NAMALWA (cell line): ENCODE data around the gene AGBL4.
A peak's percentile ranks its signal among the peaks of the same experiment; 100 is the strongest.

Experiments used
- DNase-seq: peaks from one replicate; pipeline ENCODE4 v3.0.0-alpha.2; 2015; ENCODE audit warnings: low spot score

The AGBL4 gene

DNA sequence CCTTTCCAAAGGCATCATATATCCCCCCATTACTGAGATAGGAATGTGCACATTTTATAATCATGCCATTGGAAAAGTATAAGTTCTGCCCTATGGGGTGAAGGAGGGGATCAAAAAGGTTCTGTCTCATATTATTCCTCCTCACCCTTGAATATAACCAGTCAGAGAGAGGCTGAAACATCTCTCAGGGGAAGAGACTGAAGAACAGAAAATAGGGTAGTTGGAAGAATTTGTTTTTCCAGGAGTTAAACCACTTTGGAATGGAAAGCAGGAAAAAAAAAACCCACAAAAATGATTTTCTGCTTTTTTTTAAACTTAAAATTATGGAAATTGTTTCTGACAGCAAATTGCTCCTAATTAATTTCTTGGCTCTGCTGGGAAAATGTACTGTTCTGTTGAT is 1194.3 kb downstream of the AGBL4 start:
- DNase-seq = no peak

DNA sequence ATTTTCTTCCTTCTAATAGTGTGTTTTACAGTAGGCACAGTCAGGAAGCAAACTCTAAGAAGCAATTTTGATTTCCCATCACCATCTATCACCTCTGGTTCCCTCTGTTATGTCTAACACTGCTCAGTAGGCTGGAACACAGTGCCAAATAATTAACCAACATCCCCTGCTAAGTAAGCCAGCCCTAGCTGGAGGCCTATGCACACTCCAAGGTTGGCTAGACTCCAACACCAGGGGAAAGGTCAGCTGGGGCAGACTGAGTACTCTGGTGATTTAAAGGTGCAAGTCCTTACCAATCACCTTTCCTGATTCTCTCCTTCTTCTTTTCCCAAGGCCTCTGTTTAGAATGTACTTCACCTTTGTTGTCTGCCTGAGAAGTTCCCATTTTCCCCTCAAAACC is 1200.6 kb downstream of the AGBL4 start:
- no peak for DNase-seq

DNA sequence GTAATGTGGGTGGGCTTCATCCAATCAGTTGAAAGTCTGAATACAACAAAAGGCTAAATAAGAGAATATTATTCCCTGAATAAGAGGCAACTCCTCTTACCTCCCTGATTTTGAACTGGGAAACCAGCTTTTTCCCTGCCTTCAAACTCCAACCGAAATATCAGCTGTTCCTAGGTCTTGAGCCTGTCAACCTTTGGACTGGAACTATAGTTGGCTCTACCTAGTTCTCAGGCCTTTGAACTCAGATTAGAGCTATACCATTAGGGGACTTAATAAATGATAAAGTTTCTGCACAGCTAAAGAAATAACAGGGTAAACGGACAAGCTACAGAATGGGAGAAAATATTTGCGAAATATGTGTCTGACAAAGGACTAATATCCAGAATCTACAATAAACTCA is 1203.3 kb downstream of the AGBL4 start:
- no peak for DNase-seq

DNA sequence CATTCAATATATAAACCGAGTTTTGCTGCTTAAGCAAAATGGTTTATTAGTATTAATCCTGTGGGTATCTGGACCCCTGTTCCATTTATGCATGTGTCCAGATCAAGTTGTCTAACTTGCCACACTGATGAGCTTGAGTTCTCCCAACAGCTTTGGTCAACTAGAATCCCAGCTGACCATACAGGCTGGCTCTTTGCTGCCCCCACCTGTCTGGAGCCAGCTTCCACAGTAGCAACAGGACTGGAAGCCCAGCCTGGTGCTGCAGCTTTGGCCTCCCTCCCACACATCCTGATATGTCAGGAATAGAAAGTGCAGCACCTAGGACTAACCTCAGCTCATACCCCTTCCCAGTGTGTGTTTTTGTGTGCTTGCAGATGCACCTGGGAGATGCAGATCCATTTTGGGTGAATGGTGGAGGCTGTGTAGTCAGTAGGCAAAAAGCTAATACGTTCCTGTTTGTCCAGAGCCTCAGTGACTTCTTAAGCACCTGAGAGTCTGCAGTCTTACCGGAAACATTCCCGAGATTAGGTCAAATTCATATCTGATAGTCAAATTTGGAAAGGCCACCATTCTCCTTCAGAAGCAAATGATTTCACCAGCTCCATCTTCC is 1206.1 kb downstream of the AGBL4 start:
- peak; percentile 25 for DNase-seq

DNA sequence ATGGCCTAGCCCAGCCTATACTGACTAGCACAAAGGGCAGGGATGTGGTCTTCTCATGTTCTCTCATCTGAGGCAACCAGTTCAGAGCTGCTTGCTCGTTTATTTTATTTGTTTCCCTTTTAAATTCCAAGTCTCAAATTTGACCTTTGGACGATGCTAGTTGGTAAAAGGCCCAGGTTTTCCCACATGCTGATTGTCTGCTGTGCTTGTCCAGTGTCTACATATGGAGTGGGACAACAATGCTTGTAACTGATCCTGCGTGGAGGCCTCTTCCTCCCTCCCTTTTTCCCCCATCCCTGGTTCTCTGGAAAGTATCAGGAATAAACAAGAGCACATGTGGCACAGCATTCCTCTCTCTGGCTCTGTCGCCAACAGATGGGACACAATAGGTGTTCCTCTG is 1213.0 kb downstream of the AGBL4 start:
- DNase-seq = no peak

DNA sequence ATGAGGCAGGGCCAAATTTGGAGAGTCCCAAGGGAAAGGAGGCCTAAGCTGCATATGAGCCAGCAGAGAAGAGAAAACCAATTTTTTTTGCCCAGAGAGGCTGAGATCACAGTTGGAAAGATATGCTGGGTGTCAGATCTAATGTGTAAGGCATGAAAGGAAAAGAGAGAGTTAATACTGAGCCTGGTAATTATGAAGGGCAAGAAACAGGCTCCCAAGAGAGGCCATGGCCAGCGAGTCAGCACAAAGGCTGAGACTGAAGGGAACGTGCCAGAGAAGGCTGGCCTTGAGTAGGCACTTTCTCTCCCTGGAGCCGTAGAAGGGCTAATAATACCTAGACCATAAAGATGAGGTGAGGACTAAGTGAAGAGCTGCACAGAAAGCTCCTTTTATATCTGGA is 1215.3 kb downstream of the AGBL4 start:
- DNase-seq = no peak

DNA sequence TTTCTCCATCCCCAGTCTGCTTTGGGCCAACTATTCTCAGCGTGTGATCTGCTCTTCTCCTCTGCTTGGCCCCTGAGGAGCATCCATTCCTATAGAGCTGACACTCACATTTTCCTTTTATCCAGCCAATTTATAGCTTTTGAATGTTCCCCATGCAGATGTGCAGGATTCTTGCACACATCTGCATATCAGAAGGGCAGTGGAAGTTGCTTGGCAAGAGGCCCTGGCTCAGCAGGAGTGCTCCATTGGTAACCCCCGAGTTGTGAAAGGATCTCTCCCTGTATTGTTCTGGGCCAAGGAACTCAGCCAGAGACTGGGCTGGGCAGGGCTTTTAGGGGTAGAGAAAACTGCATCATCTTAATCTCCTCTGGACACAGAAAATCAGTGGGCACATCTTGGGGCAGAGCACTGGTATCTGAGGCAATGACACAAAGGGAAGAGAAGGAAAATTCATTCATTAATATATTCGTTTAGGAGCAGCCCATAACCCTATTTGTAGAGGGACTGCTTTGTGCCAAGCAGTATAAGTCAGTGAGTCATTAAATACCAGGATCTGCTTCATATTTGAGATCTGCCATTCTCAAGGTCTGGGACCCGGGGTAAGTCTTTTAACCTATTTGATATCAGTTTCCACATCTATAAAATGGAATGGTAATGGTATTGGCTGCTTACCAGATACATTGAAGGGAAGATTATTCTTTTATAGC is 1216.0 kb downstream of the AGBL4 start:
- DNase-seq = no peak

DNA sequence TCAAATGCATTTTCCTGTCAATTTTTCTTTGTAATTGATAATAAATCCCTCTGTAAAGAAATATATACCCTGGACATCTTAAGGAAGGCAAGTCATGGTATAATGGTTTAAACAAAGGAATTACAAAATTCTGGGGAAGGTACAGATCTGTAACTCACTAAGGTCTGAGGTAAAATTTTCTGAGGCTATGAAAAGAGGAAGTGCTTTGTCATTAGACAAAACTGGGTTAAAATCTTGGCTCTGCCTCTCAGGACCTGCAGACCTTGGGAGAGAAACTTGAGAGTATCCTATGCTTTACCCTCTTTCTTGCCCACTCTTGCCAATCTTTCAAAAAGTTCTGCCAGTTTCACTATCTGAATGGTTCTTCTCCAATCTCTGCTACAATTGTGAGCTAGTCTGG is 1220.3 kb downstream of the AGBL4 start:
- no peak for DNase-seq

DNA sequence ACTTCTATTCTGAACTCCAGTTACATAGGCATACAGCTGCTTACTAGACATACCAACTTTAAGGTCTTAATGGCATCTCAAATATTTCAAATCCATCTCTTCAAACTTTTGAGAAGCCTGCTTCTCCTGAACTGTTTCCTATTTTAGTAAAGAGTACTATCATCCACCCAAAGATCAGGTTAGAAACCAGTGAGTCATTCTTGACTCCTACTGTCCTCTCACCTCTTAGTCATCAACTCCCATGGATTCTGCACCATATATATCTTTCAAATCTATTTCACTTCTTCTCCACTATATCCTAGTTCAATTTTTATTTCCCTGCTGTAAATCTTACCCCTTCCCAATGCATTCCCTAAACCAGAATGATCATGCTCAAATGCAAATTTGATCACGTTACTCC is 1228.9 kb downstream of the AGBL4 start:
- no peak for DNase-seq

DNA sequence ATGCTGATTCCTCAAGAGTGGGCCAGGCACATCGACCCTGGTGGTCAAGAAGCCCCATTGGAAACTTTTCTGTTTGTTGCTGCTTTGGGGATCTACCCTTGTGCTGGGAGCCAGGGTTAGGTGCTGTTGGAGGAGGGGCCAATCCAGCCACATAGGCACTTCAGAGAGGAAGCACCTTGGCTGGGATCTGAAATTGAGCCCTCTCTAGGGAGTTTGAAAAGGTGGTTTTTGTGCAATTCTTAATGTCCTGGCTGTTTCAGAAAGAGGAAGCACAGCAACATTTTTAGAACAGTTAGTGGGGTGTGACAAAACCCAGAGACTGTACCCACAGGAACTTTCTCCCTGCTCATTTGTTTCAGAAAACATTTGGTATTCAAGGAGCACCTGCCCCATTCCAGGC is 1229.9 kb downstream of the AGBL4 start:
- peak; percentile 18 for DNase-seq

DNA sequence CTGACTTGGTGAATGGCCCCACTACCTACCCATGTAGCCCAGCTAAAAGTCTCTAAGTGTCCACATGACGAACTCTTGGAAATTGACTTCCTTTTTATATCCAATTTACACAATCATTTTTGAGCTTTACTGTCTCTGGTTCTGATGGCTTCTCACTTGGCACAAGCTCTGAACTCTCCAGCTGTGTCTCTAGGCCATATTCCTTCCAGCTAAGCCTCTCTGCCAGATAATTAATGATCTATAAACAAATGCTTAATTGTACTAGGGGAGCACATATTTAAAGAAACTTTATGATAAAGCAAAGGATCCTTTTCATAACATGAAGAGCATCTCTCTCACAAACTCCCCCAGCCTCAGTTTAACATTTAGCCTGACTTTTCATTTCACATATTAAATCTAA is 1230.8 kb downstream of the AGBL4 start:
- DNase-seq = no peak

DNA sequence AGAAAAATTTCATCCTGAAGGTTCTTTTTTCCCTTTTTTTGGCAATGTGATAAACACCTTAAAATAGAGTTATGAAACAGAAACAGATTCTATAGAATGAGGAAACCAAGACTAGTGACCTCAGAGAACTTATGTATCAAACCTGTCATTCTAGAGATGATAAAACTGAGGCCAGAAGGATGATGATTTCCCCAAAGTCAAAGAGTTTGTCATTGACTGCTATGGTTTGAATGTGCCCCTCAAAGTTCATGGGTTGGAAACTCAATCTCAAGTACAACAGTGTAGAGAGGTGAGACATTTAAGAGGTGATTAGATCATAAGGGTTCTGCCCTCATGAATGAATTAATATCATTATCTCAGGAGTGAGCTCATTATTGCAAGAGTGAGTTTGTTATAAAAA is 1233.4 kb downstream of the AGBL4 start:
- no peak for DNase-seq

DNA sequence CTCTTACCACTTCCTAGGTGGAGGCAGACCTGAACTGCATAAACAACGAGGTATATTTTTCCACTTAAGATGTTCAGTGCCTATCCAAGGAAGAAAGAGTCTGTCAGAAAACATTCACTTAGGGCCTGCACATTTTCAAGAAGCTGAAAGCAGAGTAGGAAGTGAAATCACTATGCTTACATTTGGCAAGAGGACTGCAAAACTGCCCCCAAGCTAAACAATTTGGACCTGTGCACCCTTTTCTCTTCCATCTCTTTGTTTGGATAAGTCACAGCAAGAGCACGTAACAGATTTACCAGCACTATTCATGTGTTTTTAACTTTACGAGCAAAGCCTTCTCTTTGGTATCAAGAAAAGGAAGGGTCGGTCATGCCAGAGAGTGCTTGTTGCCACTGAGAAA is 1233.9 kb downstream of the AGBL4 start:
- DNase-seq = no peak

DNA sequence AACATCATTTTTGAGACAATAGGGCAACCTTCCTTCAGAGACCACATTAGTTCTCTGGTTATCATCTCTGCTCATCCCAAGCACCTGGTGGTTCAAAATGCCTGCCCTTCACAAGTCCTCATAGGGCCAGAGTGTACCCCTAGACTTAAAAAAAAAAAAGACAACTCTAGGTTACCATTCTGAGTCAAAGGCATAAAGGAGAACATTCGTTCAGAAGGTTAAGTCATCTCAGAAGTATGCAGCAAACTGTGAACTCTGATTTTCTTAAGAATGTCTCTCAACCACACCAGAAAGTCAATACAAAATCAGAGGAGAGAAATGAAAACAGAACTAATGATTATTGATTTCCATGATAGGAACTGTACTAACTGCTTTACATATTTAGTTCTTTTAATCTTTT is 1237.9 kb downstream of the AGBL4 start:
- no peak for DNase-seq

DNA sequence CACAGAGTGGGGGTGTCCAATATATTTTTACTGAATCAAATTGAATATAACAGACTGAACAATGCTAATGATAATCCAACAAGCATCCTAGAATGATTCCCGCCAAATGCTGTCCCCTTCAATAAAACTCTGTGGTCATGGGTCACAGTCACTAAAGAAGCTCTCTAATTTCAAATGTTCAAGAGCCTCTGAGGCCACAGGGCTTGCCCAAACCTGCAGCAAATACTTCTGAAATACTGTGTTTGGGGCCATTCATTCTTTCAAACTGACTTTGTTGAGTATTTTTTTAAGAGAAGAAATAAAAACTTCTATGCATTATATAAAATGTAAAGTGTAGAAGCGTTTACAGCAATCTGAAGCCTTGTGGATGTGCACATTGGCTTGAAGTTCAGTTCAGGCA is 1239.5 kb downstream of the AGBL4 start:
- DNase-seq = no peak

DNA sequence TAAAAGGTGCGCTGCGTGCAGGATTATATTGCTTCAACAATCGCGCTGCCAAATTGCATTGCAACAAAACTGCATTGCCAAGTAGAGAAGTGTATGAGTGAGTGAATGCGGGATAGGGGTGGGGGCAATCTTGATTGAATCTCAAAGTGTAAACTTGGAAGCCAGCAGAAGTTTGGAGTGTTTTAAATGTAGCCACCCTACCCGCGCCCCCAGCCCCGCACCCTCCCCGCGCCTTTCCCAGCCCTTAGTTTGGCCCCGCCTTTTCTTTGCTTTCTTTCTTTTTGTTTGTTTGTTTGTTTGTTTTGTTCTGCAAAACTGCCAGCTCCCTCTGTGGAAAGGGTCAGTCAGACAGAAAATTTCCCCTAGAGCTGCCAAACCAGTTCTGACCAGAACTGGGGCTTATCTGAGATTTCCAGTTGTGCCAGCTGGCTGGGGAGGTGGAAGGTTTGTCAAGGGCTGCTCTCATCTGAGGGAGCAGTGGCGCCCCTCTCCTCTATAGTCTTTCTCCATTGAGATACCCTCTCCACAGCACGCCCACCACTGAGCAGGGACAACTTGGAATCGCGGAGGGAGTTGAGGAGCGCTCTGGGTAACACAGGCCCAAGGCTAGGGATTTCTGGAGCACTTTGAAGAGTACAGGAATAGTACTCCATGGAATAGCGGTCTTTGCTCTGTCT is 1246.4 kb downstream of the AGBL4 start:
- DNase-seq = no peak

DNA sequence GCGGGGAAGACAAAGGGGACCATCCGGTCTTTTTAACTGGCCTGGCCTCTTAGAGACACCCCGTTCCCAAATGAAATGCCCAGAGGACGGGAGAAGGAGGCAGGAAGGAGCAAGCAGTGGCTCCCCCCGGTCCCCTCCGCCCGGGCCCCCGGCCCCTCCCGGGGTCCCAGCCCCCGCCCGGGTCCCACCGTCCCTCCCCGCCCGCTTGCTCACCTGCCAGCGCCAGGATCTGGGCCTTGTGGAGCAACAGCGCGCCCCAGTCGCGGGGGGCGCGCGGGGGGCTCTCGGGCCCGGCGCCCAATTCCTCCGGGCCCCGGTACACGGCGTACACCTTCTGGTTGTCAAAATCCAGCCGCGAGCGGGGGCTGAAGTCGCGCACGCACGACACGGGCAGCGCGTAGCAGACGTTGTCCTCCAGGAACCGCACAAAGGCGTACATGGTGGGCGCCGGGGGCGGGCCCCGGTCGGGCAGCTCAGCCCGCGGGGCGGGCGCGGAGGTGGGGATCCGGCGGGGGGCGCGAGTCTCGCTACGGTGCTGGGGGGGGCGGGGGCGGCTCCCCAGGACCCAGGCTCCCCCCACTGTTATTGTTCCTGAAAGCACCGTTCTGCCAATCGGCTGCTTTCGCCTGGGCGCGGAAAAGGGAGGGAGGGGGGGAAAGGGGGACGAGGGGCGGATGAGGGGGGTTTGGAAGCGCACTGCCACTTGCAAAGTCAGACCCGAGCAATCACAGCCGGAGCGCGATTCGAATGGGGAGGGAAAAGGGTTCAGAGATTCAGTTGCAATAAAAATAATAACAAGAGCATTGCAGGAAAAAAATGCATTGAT is 1247.1 kb downstream of the AGBL4 start, which contains the start of gene BEND5:
Gene BEND5 (minus strand): TSS at position 499 of the 826 bp plus-strand sequence. CDS start 60 bp downstream, at position 439.
- no peak for DNase-seq

DNA sequence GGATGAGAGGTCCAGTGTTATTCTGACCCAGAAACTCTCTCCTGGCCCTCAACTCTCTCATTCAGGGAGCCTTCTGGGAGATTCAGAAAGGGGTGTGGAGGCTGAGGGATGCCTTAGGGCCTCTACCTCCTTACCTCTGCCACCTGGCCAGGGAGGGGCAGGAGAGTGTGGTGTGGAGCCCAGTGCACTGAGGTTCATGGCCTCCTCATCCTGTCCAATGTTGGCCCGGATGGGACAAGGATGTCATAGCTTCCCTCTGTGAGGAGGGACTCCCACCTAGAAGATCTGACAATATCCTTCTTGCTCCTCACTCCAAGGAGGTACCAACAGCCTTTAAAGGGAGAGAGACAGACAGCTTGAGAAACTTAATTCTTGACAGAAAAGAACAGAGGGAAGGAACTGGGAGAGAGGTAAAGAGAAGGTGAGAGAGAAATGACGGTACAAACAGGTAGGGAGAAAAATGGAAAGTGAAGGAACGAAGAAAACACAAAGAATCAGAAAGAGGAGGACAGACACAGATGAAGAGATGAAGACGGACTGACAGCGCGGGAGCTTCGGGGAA is 1247.8 kb downstream of the AGBL4 start:
- no peak for DNase-seq

DNA sequence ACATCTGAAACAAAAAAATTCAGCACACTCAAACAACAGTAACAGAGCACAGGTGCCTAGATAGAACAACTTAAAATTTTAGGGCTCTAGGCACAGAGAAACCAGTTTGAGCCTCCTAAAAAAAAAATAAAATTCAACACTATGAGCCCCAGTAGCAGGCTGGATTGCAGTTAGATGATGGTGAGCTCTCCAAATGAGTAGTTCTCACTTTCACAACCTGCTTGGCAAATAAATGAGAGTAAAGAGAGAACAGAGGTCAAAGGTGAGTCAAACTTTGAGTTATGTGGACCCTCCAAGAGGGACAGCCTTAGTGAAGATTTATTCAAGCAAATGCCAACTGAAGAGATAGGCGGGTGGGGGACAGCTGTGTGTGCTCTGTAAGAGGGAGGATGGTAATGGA is 1250.6 kb downstream of the AGBL4 start:
- no peak for DNase-seq

DNA sequence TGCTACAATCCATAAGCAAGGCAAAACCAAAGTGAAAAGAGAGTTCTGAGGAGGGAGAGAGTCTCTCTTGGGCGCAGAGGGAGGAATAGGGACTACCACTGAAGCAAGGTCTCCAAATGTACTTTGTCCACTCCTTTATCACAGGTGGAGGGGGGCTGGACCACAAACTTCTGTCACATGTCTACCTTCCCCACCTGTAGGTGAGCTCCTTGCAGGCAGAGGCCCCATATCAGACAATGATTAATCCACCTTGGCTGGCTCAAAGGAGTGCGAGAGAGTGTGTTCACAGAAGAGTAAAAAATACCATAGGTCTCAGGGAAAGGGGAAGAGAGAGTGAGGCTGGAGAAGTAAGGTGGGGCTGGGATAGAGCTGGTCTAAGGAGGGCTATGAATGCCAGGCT is 1251.5 kb downstream of the AGBL4 start:
- DNase-seq = no peak

DNA sequence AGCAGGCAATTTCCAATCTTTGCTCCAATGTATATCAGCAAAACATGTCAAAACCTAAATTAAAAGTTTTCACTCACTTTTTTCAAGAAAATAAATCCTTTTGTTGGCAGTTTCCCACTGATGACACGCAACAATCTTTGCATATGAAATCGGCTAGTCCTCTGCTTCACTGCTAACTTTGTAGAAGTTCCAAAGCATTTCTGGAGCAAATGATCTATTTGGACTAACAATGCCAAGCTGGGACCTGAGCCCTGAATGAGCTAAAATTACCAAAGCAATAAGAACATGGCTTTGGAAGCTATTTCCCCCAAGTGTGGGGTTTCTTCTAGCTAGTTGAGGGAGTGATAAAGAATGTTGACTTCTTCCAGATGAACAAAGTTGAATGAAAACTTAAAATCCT is 1252.2 kb downstream of the AGBL4 start:
- no peak for DNase-seq

DNA sequence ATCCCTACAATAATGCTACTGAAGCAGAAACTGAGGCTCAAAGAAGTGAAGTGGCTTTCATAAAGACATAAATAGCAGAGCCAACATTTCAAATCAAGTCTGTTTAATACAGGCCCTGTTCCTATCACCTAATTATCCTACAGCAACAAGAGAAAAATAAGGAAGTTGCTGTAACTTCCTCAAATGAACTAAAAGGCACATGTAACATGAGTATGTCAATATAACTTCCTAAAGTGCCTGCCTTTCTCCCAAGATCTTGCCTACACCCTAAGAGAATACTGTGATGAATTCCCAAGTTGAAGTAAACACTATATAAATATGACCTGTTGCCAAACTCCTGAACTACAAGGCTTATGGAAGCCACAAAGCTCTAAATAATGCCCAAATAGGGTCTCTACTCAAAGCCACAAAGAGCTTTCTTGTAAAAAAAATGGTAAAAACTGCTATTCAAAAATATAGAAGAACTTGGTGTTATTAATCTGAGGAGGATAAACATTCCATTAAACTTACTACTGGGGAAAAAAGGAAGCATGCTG is 1255.7 kb downstream of the AGBL4 start:
- no peak for DNase-seq
